Body of pancreas (tissue), 4 donors: ENCODE data around the gene CNTD1.
A peak's percentile ranks its signal among the peaks of the same experiment; 100 is the strongest.

ENCODE experiments used
- POLR2A ChIP-seq, 3 donors: fragments of 450-650 bp; IDR thresholded peaks; one replicate each; pipeline ENCODE4 v1.6.1; 2016; ENCODE audit warnings: antibody characterized with exemption in 3 of 3, mild to moderate bottlenecking in 2 of 3
- TF ChIP-seq, protein P1 (sequence below), 7 experiments: fragments of 450-650 bp in 4 of 7; fragments of 200-600 bp in 3 of 7; sonication (generic) in 3 of 7; IDR thresholded peaks; one replicate each; pipeline ENCODE4 v1.5.1; 2016 to 2019; ENCODE audit warnings: antibody characterized with exemption in 7 of 7

DNA sequence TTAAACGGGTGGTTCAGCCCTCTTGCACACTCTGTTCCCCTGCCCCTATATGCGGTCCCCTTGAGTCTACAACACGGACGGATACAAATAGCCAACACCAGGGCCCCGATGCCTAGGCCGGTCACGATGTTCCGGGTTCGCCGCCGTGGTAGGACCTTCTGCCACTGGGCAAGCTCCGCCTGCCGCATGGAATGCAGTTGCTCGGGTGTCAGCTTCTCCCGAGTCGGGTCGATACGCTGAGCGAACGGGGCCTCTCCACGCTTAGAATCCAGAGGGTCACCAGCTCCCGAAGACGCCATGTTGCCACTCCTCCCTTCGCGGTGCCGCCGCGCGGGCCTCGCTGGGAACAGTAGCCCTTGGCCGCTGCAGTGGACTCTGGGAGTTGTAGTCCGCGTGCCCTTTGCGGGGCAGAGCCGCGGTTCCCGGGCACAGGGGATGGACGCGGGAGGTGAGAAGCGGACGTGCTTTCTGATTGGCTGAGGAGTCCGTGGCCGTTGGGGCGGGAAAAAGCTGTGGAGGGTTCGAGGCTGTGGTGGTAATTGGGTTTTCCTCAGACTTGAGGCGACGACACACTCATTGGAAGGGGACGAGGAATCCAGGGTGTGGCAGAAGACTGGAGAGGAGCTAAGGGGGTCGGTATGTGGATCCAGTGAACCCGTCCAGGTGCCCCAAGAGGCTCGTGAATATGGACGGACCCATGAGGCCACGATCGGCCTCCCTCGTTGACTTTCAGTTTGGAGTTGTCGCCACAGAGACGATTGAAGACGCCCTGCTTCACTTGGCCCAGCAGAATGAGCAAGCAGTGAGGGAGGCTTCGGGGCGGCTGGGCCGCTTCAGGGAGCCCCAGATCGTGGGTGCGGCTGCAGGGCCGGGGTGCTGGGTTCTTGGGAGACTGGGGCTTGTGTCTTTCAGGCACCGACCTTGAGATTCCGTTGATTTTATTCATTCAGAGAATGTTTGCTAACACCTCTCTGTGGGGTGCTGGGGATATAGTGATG lies at the start of gene CNTD1, which contains the start of gene COA3:
- TF ChIP-seq, protein P1, sequence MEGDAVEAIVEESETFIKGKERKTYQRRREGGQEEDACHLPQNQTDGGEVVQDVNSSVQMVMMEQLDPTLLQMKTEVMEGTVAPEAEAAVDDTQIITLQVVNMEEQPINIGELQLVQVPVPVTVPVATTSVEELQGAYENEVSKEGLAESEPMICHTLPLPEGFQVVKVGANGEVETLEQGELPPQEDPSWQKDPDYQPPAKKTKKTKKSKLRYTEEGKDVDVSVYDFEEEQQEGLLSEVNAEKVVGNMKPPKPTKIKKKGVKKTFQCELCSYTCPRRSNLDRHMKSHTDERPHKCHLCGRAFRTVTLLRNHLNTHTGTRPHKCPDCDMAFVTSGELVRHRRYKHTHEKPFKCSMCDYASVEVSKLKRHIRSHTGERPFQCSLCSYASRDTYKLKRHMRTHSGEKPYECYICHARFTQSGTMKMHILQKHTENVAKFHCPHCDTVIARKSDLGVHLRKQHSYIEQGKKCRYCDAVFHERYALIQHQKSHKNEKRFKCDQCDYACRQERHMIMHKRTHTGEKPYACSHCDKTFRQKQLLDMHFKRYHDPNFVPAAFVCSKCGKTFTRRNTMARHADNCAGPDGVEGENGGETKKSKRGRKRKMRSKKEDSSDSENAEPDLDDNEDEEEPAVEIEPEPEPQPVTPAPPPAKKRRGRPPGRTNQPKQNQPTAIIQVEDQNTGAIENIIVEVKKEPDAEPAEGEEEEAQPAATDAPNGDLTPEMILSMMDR (IDR thresholded peaks at IDR 0.05), result peak in 1 of 7 experiments; percentile 17
- peak in 2 of 3 donors; percentile 67 to 76 for TF ChIP-seq POLR2A (IDR thresholded peaks at IDR 0.05)
